HG02981 (cell line): ENCODE data around the gene SYNE2.

Experiments
- ATAC-seq: cut with Tn5 transposase; IDR thresholded peaks from one replicate; pipeline ENCODE4 v1.9.1; 2021; ENCODE audit warnings: mild to moderate bottlenecking, moderate library complexity; ENCODE audit not compliant: unreplicated experiment

SYNE2 gene

DNA sequence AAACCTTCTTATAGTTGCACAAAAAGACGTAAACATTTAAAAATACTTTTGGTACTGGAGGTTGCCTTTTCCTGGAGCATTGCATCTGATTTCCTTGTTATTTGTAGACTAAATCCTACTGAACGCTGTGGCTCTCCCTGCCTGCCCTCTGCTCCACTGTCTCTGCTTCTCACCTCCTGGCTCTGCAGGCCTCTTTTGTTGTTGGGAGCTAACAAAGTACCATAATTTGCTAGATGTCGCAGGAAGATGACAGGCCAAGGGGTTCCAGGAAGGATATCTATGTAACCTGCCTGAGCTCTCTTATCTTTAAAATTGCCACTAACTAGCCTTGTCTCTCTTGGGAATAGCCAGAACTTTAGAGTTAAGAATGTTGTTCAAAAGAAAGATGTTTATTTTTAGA lies 21.4 kb downstream of the SYNE2 start:
- ATAC-seq, result no peak

- no peak for ATAC-seq
Measured at GRCh38 chr14:63875311-63875710, 22.5 kb downstream of the SYNE2 start.

DNA sequence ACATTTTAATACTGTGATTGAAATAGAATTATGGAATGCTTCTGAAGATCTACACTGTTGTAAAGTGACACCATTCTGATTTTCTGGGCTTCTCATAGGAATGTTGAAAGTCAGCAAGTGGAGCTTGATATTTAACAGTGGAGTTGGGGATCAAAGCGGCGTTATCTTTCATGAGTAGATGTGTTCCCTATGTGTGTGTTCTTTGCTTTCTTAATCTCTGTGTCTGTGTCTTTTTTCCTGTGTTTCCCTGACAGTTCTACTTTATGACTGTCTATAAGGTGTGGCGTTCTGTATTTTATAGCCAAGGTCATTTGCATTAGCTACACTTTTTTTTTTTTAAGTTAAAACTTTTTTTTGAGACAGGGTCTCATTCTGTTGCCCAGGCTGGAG lies 24.7 kb downstream of the SYNE2 start:
- ATAC-seq, result no peak

DNA sequence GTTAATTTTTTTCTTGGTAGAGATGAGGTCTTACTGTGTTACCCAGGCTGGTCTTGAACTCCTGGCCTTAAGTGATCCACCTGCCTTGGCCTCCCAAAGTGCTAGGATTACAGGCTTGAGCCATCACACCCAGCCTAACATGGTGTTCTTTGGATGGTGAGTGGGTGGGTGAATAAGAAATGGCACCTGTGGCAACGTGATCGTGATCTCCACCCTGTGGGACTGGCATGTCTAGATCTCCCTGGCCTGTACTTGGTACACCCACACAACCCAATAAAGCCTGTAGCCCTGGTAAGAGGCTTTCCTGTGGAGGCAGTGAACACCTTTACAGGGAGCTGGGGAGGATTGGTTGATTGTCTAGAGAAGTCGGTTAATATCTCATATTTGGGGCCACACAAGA lies 25.2 kb downstream of the SYNE2 start:
- no peak for ATAC-seq

DNA sequence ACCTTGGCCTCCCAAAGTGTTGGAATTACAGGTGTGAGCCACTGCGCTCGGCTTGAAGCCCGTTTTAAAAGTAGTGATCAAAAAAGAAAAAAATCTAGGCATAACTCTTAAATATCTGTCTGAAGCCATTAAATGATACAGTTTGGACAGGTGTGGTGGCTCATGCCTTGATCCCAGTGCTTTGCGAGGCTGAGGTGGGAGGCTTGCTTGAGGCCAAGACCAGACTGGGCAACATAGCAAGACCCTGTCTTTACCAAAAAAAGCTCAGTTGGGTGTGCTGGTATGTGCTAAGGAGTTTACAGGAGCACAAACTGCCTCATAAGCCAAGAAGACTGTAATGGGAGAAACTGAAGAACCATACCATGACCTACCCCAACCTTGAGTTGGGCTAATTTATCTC lies 26.0 kb downstream of the SYNE2 start:
- ATAC-seq, result no peak

GRCh38 chr14:63881926-63882325 lies 29.1 kb downstream of the SYNE2 start:
- ATAC-seq, result no peak

DNA sequence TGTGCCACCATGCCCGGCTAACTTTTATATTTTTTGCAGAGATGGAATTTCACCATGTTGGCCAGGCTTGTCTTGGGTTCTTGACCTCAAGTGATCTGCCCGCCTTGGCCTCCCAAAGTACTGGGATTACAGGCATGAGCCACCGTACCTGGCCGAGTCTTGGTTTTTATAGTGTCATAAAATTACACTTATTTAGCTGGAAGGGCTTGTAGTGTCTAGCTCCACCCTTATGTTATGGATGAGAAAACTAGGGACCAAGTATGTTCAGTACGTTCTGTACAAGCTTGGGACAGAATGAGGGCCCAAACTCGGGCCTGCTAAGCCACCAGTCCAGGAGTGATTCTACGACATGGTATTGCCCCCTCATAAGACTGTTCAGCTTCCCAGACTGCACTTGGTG lies 35.1 kb downstream of the SYNE2 start:
- no peak for ATAC-seq

DNA sequence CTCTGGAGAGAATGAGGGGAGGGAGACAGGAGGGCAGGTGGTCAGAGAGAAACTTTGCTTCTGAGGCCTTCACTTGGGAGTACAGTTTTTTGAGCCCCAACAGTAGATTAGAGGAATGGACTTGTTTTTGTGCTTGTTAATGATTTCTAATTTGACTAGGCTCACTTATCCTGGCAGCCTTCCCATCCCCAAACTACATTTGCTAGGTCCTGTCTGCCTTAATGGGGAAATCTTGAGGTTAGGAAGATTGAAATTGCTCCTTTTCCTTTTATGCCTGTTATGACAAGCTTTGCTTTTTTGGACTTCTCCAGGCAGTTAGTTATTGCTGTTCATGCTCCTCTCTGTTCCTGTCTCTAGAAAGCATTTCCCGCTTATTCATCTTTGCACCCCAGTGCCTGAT lies 37.7 kb downstream of the SYNE2 start:
- no peak for ATAC-seq

- no peak for ATAC-seq
Measured at GRCh38 chr14:63891148-63891975, 38.6 kb downstream of the SYNE2 start.

DNA sequence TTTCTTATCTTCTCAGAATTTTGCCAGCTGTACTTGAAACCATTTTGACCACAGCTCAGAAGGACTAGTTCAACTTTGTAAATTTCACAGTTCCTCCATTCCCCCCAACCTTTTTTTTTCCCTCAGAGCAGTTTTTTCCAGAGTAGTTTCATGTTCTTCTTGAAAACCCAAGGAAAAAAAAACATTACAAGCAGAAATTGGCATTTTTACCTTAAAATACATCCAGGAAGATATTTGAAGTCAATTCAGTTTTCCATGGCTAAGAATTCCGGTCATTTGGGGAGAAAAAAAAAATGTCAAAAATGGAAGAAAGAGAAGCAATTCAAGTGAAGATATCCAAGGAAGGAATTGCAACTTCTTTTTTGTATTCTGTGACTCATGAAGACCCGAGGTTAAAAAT lies 39.5 kb downstream of the SYNE2 start:
- ATAC-seq, result no peak

DNA sequence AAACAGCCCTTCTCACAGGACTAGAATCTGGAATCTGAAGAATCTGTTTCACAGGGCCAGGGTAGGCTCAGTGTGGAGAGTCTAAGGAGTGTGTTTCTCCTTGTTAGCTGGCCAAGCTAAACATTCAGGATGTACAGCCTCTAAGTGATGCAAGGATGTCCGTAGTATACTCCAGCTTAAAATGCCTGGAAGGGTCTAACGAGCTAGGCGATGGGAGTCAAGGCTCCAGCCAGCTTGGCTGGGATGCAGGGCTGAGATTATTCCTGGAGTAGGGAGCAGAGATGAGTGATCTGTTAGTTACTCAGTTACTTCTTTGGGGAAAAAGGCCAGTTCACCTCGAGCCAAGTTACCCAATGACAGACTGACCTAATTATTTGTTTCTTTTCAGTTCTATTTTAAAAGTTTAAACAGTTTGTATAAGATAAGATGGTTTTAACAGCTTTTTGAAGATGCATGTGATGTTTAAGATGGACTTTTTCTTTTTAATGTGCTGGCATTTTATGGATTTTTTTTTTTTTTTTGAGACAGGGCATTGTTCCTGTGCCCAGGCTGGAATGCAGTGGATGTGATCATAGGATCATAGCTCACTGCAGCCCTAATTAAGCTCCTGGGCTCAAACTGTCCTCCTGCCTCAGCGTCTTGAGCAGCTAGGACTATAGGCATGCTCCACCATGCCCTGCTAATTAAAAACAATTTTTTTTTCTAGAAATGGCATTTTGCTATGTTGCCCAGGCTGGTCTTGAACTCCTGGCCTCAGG lies 41.1 kb downstream of the SYNE2 start:
- ATAC-seq, result no peak

GRCh38 chr14:63895510-63895909 lies 42.7 kb downstream of the SYNE2 start:
- ATAC-seq, result no peak

- no peak for ATAC-seq
Measured at GRCh38 chr14:63896278-63896720, 43.5 kb downstream of the SYNE2 start.

DNA sequence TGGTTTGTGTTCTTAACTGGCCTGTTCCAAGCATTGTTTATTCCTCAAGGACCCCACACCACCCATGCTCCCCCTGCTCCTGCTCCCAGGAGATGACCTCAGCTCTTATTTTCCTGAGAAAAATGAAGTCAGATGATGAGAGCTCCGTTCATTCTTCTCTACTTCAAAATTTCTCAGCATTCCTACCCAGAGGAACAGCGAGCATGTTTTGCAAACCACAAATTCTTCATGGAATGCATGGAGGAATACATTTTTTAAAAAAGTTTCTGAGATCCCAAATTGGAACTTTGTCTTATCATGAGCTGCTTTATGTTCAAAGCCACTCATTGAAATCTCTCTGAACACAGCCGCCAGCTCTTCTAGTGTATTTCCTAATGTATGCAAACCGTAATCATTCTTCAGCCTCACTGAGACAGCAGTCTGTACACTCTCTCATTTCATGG lies 44.9 kb downstream of the SYNE2 start:
- no peak for ATAC-seq

GRCh38 chr14:63899953-63900352 lies 47.1 kb downstream of the SYNE2 start:
- no peak for ATAC-seq

GRCh38 chr14:63901434-63902085 lies 48.8 kb downstream of the SYNE2 start:
- ATAC-seq, result no peak

- no peak for ATAC-seq
Measured at GRCh38 chr14:63902375-63902976, 49.7 kb downstream of the SYNE2 start.

GRCh38 chr14:63904724-63905123 lies 51.9 kb downstream of the SYNE2 start:
- ATAC-seq, result no peak

DNA sequence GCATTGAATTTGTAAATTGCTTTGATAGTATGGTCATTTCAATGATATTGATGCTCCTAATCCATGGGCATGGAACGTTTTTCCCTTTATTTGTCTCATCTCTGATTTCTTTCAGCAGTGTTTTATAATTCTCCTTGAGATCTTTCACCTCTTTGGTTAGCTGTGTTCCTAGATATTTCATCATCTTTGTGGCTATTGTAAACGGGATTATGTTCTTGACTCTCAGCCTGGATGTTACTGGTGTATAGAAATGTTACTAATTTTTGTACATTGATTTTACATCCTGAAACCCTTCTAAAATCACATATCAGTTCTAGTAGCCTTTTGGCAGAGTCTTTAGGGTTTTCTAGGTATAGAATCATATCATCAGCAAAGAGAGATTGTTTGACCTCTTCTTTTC lies 52.6 kb downstream of the SYNE2 start:
- no peak for ATAC-seq

DNA sequence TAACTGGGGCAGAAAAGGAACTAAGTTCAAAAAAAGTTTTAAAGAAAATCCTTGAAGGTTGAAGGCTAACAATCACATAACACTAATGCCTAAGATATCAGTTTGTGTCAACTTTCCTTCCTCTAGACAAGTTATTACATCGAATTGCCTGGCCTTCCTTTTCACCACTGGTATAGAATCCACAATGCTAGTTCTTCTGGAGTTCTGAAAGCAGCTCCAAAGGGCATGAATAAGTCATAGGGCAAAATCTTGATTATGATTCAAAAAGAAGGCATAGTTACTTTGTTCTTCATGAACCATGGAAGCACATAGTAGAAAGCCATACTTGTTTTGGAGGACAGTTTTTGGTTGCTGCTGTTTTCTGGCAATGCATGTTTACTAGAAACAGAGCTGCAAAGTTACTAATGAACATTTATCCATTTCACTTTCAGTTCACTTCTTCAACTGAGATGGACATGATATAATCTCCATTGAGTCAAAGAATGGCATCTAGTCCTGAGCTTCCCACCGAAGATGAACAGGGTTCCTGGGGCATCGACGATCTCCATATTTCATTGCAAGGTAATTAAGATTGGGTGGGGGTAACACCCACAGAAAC lies 56.0 kb downstream of the SYNE2 start:
- no peak for ATAC-seq

GRCh38 chr14:63909984-63910383 lies 57.2 kb downstream of the SYNE2 start:
- ATAC-seq, result no peak
